ENCODE results near the gene GPR39. TPM values are rescaled to one million over a fixed set of nuclear protein-coding genes. Genes with fewer than 3 reads are reported as not detected.
"Not testable (repeated sequence)": the region's sequence is repeated elsewhere in the genome, so short reads cannot be mapped to it uniquely, and the experiment has no call there.

GPR39 gene
- total and polyA plus RNA-seq, 12 donors: 0.04 TPM; not detected in 11

DNA sequence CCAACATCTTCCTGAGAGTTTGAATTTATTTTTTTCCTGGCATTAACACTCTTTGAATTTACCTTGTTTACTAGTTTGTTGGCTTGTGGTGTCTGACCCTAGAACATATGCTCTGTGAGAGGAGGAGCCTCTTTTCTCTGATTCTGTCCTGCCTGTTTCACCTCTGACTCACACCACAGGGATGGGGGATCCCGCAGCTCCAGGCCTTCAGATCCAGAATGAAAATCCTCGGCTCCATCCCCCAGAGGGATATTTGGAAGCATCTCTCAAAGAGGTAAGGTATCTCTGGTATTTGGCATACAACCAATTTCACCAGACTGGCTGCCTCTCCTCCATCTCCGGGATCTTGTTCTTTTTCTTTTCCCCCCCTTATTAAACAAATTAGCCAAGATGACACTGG lies 104.7 kb downstream of the GPR39 start:
- no peak overlapping the region for H3K27ac ChIP-seq
- H3K9me3 ChIP-seq: no peaks in the 10 kb centered on the region
- no peaks in the 10 kb centered on the region for H3K36me3 ChIP-seq
- intact Hi-C loops (cut with DNase I): no loop called here
- no peak overlapping the region for H3K4me3 ChIP-seq
- TF ChIP-seq, protein P1, sequence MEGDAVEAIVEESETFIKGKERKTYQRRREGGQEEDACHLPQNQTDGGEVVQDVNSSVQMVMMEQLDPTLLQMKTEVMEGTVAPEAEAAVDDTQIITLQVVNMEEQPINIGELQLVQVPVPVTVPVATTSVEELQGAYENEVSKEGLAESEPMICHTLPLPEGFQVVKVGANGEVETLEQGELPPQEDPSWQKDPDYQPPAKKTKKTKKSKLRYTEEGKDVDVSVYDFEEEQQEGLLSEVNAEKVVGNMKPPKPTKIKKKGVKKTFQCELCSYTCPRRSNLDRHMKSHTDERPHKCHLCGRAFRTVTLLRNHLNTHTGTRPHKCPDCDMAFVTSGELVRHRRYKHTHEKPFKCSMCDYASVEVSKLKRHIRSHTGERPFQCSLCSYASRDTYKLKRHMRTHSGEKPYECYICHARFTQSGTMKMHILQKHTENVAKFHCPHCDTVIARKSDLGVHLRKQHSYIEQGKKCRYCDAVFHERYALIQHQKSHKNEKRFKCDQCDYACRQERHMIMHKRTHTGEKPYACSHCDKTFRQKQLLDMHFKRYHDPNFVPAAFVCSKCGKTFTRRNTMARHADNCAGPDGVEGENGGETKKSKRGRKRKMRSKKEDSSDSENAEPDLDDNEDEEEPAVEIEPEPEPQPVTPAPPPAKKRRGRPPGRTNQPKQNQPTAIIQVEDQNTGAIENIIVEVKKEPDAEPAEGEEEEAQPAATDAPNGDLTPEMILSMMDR (IDR thresholded peaks at IDR 0.05): no peak
- H3K27me3 ChIP-seq: peaks cover 0 to 13% (median 4%) of the 10 kb centered on the region in 7 donors
- 54% methylated on average over 3 of the region's 3 CpGs for WGBS, 2 donors
- DNase-seq (no peak), ATAC-seq (no peak)
- H3K4me1 ChIP-seq: no peaks in the 10 kb centered on the region

GRCh38 chr2:132522901-132523300 lies 106.3 kb downstream of the GPR39 start:
- DNase-seq (no peak), ATAC-seq (no peak)

DNA sequence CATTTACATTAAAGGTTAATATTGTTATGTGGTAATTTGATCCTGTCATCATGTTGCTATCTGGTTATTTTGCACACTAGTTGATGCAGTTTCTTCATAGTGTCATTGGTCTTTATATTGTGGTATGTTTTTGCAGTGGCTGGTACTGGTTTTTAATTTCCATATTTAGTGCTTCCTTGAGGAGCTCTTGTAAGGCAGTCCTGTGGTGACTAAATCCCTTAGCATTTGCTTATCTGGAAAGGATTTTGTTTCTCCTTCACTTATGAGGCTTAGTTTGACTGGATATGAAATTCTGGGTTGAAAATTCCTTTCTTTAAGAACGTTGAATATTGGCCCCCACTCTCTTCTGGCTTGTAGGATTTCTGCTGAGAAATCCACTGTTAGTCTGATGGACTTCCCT lies 120.5 kb downstream of the GPR39 start:
- DNase-seq; H3K27ac ChIP-seq; H3K4me3 ChIP-seq; H3K36me3 ChIP-seq; ATAC-seq; H3K4me1 ChIP-seq; intact Hi-C loops (cut with DNase I): not testable (repeated sequence)
- WGBS, 2 donors: 65 to 73% methylated on average over 1 of the region's 1 CpG
- H3K27me3 ChIP-seq: peaks cover 0 to 17% (median 9%) of the 10 kb centered on the region in 7 donors
- H3K9me3 ChIP-seq: peaks cover 0 to 39% (median 0%) of the 10 kb centered on the region in 11 donors

More at GRCh38 chr2:132522901-132523300, 106.3 kb downstream of the GPR39 start:
- intact Hi-C loops (cut with DNase I): no loop called here
- Histone ChIP-seq H3K4me3 (no peak overlapping the region), H3K9me3 (no peaks in the 10 kb centered on the region), H3K27ac (no peak overlapping the region), H3K27me3 (peaks cover 0 to 13% (median 6%) of the 10 kb centered on the region in 7 donors), H3K4me1 (no peaks in the 10 kb centered on the region), H3K36me3 (no peaks in the 10 kb centered on the region)
- TF ChIP-seq, protein P1 (IDR thresholded peaks at IDR 0.05): no peak
- WGBS, 2 donors: 65 to 69% methylated on average over 4 of the region's 4 CpGs

GRCh38 chr2:132538331-132538855 lies 121.8 kb downstream of the GPR39 start:
- Histone ChIP-seq H3K9me3 (peaks cover 0 to 49% (median 7%) of the 10 kb centered on the region in 11 donors), H3K27me3 (peaks cover 0 to 17% (median 9%) of the 10 kb centered on the region in 7 donors), H3K4me3 (no peak overlapping the region), H3K4me1 (no peaks in the 10 kb centered on the region), H3K27ac (no peak overlapping the region), H3K36me3 (no peaks in the 10 kb centered on the region)
- 37 to 46% methylated on average over 4 of the region's 4 CpGs for WGBS, 2 donors
- ATAC-seq (no peak), DNase-seq (no peak)
- TF ChIP-seq, protein P1 (IDR thresholded peaks at IDR 0.05): no peak
- intact Hi-C loops (cut with DNase I): no loop called here

DNA sequence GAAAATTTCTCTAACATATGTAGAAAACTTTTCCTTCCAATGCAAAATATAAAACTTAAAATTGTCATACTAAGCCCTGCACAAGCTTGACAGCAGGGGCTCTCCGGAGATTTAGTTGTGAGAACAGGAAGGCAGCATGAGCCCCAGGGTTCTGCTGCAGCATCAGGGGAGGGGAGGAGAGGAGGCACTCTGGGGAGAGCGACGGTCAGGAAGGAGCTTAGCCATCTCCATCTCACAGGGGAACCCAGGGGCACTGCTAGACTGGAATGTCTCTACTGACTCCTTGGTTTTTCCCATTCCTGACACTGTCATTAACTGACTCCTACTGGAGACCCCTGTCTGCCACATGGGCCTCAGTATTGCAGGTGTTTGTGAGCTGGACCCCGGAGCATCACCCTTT lies 123.6 kb downstream of the GPR39 start:
- WGBS, 2 donors: 60 to 64% methylated on average over 4 of the region's 4 CpGs
- peaks cover 0 to 17% (median 9%) of the 10 kb centered on the region in 7 donors for H3K27me3 ChIP-seq
- H3K4me1 ChIP-seq: no peaks in the 10 kb centered on the region
- H3K36me3 ChIP-seq: no peaks in the 10 kb centered on the region
- ATAC-seq (no peak), DNase-seq (no peak)
- TF ChIP-seq, protein P1 (IDR thresholded peaks at IDR 0.05): no peak
- H3K27ac ChIP-seq: no peak overlapping the region
- H3K4me3 ChIP-seq: no peak overlapping the region
- intact Hi-C loops (cut with DNase I): loop anchor here in 5 of 10 donors (10.0 kb wide), 5 partner anchors 605 to 1305 kb away; partner anchors contain the start of gene NCKAP5 (in 2 of the 5)
- H3K9me3 ChIP-seq: peaks cover 0 to 56% (median 12%) of the 10 kb centered on the region in 11 donors

Measured in heart right ventricle (tissue), 16 donors.